Stomach (tissue), 4 donors: Measurements from ENCODE around the gene HINT3.

Experiments
- EP300 ChIP-seq: sonication (generic); formaldehyde crosslinking; IDR thresholded peaks from one replicate; pipeline ENCODE4 v1.6.1; 2017; ENCODE audit warnings: antibody characterized with exemption
- POLR2A ChIP-seq, 4 donors: fragments of 450-650 bp; IDR thresholded peaks; one replicate each; pipeline ENCODE4 v1.6.1; 2016; ENCODE audit warnings: antibody characterized with exemption in 4 of 4, control low read depth in 2 of 4, mild to moderate bottlenecking in 1 of 4, moderate library complexity in 1 of 4
- POLR2AphosphoS5 ChIP-seq, 3 donors: sonication (generic); formaldehyde crosslinking; IDR thresholded peaks; one replicate each; pipeline ENCODE4 v1.6.1; 2016; ENCODE audit warnings: antibody characterized with exemption in 3 of 3
- TF ChIP-seq, protein P1 (sequence below), 7 experiments: fragments of 450-650 bp in 4 of 7; fragments of 200-600 bp in 3 of 7; sonication (generic) in 3 of 7; IDR thresholded peaks; one replicate each; pipeline ENCODE4 v1.5.1; 2016 to 2019; ENCODE audit warnings: antibody characterized with exemption in 7 of 7, control low read depth in 2 of 7, mild to moderate bottlenecking in 1 of 7

DNA sequence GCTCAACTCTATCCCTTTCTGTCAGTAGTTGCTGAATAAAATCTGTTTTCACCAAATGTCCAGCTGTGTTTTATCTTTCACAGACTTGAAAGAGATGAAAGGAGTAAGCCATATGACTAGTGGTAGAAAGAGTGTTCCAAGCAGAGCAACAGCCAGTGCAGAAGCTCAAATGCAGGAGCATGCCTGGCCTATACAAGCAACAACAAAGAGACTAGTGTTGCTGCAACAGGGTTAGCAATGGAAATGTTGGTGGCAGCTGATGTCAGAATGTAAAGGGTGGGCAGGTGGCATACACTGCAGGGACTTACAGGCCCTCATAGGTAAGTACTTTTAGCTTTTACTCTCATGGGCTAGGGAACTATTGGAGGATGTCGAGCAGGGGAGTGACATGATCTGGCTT lies 5.2 kb upstream of the HINT3 start:
- no peak for TF ChIP-seq POLR2A (IDR thresholded peaks at IDR 0.05)
- TF ChIP-seq, protein P1, sequence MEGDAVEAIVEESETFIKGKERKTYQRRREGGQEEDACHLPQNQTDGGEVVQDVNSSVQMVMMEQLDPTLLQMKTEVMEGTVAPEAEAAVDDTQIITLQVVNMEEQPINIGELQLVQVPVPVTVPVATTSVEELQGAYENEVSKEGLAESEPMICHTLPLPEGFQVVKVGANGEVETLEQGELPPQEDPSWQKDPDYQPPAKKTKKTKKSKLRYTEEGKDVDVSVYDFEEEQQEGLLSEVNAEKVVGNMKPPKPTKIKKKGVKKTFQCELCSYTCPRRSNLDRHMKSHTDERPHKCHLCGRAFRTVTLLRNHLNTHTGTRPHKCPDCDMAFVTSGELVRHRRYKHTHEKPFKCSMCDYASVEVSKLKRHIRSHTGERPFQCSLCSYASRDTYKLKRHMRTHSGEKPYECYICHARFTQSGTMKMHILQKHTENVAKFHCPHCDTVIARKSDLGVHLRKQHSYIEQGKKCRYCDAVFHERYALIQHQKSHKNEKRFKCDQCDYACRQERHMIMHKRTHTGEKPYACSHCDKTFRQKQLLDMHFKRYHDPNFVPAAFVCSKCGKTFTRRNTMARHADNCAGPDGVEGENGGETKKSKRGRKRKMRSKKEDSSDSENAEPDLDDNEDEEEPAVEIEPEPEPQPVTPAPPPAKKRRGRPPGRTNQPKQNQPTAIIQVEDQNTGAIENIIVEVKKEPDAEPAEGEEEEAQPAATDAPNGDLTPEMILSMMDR (IDR thresholded peaks at IDR 0.05), result no peak
- no peak for TF ChIP-seq POLR2AphosphoS5 (IDR thresholded peaks at IDR 0.05)
- TF ChIP-seq EP300, result no peak
